HG03135 (cell line): ENCODE data around the gene ZBTB45.
A peak's percentile ranks its signal among the peaks of the same experiment; 100 is the strongest.

Source experiments
- ATAC-seq: cut with Tn5 transposase; IDR thresholded peaks from one replicate; pipeline ENCODE4 v1.9.1; 2021; ENCODE audit warnings: mild to moderate bottlenecking, moderate library complexity; ENCODE audit not compliant: unreplicated experiment

Gene ZBTB45

GRCh38 chr19:58519355-58520256 lies at the start of gene ZBTB45:
TSS of gene ZBTB45 (minus strand) at chr19:58519810. CDS start at chr19:58517673, 2,137 bp downstream.
- peak; percentile 82 for ATAC-seq

DNA sequence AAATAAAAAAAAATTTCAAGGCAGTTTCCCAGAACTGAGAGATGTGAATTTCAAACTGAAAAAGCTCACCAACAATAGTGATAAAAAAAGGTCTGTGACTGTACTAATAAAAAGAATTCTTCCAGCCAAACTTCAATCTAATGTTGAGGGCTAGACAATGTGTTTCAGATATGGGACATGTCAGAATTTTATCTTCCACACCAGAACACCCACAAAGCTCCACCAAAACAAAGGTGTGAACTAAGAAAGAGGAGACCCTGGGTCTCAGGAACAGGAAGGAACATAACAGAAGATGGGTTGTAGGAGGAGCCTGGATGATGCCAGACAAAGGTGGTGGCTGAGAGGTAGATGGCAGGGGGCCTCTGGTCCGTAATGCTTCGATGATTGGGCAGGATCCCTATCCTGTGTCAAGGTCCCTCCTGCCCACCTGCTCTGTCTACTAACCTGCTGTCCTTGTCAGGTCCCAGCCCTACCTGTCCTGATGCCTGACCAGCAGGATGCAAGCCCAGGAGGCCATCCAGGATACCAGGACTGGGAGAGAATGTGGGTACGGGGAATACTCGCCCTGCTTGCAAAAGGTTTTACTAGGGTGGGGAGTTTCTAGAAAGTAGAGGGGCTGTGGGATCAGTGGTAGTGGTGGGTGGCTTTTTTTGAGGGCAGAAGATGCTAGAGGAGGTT lies 49.0 kb upstream of the ZBTB45 start:
- ATAC-seq, result no peak

DNA sequence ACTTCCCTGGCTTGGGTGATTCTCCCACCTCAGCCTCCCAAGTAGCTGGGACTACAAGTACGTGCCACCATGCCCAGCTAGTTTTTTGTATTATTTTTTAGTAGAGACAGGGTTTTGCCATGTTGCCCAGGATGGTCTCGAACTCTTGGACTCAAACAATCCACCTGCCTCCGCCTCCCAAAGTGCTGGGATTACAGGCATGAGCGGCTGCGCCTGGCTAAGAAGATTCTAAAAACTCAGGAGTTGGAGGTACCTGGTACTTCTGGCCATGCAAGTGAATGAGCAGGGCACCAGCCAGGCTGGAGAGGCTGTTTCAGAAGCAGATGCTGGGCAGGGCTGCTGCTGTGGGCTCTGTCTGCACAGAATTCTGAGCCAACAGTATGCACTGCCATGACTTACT lies 47.4 kb upstream of the ZBTB45 start:
- ATAC-seq, result no peak

GRCh38 chr19:58563823-58564222 lies 44.2 kb upstream of the ZBTB45 start:
- no peak for ATAC-seq

- ATAC-seq, result no peak
Observed at GRCh38 chr19:58563034-58563573, 43.5 kb upstream of the ZBTB45 start.

GRCh38 chr19:58562122-58563033 lies 42.8 kb upstream of the ZBTB45 start:
- ATAC-seq, result no peak

- ATAC-seq, result no peak
Observed at GRCh38 chr19:58561373-58562121, 41.9 kb upstream of the ZBTB45 start.

- no peak for ATAC-seq
Observed at GRCh38 chr19:58560921-58561320, 41.3 kb upstream of the ZBTB45 start.

GRCh38 chr19:58560007-58560887 lies 40.6 kb upstream of the ZBTB45 start:
- no peak for ATAC-seq

DNA sequence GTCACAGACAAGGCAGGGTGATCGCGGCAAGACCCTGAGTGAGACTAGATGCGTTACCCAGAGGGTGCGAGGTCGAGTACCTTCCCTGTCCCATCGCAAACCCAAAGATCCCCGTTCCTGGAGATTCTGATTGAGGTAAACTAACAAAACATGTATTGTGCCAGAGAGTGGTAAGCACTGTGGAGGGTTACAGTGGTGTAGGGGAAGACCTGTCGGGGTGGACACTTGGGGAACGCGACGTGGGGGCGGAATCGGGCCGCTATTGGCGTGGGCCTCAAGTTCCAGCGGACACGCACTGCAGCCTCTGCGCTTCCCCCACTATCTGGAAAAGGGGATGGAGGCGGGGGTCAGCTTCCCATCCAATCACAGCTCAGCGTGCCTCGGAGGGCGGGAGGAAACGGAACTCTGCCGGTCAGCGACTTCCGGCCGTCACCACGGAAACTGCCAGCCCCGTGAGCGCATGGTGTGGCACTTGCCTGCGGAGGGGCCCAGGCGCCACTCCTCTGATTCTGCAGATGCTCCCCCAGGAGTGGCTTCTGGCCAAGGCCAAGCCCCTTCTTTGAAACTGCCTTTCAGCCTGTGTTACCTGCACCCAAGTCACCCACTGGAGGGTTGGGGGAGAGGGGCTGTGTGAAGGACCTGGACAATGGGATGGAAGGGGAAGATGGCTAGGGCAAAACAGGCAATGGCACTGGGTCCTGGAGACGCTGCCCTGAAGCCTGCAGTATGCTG lies 39.8 kb upstream of the ZBTB45 start:
- ATAC-seq, result no peak

DNA sequence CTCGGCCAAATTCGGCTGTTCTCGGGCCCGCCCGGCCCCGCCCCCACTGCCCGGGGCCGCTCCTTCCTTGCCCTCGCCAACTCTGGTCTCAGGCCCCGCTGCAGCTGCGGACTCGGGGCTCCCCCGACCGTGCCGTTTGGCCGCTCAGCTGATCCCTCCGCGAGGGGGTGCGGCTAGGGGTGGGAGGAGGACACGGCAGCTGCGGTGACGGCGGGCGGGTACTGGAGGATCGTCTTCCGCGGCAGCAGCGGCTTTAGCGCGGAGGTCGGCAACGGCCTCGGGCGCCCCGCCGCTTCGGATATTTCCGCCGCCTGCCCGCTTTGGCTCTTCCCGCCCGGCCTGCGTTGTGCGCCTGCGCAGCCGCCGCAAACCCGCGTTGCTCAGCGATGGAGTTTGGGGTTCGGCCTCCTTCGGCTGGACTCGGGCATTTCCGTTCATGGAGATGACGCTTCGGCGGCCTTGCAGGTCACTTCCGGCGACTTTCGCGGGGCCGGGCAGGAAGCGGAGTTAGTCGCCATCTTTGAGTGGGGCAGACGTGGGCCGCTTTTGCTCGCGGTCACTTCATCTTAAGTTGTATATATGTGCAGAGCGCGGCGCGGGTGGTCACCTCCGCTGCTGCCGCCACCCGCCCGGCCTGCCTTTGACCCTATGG lies 39.1 kb upstream of the ZBTB45 start:
- ATAC-seq, result peak; percentile 52

- peak; percentile 1 for ATAC-seq
Observed at GRCh38 chr19:58558066-58558622, 38.5 kb upstream of the ZBTB45 start, which contains the start of gene UBE2M. TSS of gene UBE2M (minus strand) at chr19:58558611. CDS start at chr19:58558381, 230 bp downstream.

GRCh38 chr19:58557221-58558065 lies 37.8 kb upstream of the ZBTB45 start:
- ATAC-seq, result no peak

DNA sequence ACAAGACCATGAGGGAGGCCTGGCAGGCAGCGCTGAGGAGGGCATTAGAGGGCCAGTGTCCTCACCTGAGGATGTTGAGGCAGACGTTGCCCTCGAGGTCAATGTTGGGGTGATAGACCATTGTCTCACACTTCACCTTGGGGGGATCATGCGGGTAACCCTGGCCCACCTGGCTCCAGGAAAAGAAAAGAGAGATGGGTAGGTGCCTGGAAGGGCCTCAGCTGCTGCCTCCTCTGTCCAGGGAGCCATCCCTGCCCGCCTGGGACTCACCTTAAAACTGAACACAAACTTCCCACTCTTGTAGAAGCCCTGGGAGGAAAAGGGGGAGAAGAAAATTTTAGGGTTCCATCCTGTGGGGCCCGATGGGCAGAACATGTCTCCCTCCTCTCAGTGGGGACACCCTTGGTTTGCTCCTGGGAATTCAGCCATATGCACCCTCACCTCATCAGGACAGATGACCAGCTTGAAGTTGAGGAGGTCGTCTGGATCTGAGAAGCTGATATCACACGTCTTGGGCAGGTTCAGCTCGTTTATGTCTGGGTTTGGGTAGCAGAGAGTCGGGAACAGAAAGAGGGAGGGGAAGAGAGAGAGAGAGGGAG lies 37.1 kb upstream of the ZBTB45 start:
- ATAC-seq, result no peak

- no peak for ATAC-seq
Observed at GRCh38 chr19:58555920-58556621, 36.5 kb upstream of the ZBTB45 start.
